Stimulated activated naive CD4-positive, alpha-beta T cell treated with Interleukin-2 at 50 U/mL for 16 hours (primary cell): ENCODE results near the gene LGALS14.
"Not testable (repeated sequence)": the region's sequence is repeated elsewhere in the genome, so short reads cannot be mapped to it uniquely, and the experiment has no call there.

Experiments used
- DNase-seq: peaks from one replicate; lab custom pipeline; 2025; lab: John Stamatoyannopoulos, UW

The LGALS14 gene

DNA sequence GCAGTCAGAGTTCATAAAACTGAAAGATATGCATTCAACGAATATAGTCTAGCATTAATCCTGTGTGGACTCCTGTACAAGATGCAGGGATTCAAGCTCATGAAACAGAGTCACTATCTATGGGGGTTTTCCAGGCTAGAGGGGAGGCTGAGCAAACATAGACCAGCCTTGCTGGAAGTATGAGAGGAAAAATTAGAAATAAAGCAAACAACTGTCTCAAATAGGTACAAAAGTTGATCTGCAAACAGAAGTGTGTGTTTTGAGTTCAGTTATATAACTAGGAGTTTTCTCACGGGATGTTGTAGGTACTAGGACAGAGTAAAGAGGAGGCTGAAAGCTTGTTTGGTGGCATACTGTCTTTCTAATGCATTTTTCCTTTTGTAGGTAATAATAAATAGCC lies 8.5 kb upstream of the LGALS14 start:
- DNase-seq: no peak

DNA sequence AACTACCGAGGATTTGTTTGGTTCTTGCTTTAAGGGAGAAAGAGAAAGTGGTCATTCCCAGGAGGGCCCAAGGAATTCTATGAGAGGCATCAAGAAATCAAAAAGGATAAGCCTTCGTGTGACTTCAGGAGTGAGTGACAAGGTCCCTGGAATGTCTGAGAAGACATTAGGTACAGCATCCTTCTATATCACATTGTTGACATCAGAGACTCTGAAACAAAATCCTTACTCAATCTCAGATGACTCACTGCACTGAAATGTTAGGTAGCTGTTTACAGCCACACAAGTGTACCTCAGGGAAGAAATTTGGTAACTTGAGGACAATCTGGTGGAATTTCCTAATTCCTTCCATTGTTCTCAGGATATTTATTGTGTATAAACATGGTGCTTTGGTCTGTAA lies 7.9 kb upstream of the LGALS14 start:
- no peak for DNase-seq

GRCh38 chr19:39698535-39698934 lies 5.7 kb upstream of the LGALS14 start:
- no peak for DNase-seq

GRCh38 chr19:39701291-39701690 lies 3.0 kb upstream of the LGALS14 start:
- no peak for DNase-seq

GRCh38 chr19:39705578-39706188 lies 1.4 kb downstream of the LGALS14 start:
- DNase-seq: no peak

DNA sequence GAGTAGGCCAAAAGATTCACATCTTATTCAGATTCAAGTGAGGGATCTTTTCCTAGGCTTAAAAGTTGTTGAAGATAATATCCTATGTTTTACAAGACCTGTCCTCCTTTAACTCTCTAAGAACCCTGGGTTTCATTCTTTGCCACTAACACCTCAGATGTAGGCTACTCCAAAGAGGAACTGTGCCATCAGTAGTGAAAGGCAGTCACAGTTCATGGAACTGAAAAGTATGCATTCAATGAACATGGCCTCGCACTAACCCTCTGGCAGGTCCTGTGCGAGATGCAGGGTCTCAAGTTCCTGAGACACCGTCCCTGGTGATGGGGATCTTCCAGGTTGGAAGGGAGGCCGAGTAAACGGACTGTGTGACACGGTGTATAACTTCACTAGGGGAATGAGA lies 4.3 kb downstream of the LGALS14 start:
- DNase-seq: no peak

- no peak for DNase-seq
Measured at GRCh38 chr19:39709026-39709872, 5.0 kb downstream of the LGALS14 start.

DNA sequence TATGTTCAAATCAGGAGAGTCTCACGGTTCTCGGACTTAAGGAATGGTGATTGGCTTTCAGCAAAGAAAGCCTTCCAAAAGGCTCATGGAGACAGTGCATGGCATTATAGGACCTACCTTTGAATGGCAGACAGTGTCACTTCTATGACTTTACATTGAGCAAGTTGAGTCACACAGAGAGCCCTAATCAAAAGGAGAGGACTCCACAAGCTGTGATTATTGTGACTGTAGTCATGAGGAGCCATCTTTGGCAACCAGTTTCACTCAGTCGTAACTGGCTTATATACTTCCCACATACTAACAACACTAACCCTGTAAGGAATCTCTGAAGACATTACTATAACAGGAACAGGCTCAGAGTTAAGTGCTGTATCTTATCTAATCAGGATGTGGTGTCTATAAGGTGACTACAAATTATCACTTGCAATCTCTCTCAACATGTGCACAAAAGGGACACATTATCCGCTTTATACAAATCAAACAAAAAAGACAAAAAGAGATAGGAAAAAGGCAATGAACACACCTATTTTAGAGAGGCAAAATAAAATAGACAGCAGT lies 6.1 kb downstream of the LGALS14 start:
- no peak for DNase-seq

DNA sequence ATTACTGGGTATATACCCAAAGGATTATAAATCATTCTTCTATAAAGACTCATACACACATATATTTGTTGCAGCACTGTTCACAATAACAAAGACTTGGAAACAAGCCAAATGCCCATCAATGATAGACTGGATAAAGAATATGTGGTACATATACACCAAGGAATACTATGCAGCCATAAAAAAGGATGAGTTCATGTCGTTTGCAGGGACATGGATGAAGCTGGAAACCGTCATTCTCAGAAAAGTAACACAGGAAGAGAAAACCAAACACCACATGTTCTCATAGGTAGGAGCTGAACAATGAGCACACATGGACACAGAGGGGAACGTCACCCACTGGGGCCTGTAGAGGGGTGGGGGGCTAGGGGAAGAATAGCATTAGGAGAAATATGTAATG lies 15.9 kb downstream of the LGALS14 start:
- not testable (repeated sequence) for DNase-seq

GRCh38 chr19:39725995-39726394 lies 21.7 kb downstream of the LGALS14 start:
- no peak for DNase-seq

GRCh38 chr19:39727070-39727800 lies 23.0 kb downstream of the LGALS14 start:
- DNase-seq: no peak

GRCh38 chr19:39728040-39728439 lies 23.8 kb downstream of the LGALS14 start:
- no peak for DNase-seq

DNA sequence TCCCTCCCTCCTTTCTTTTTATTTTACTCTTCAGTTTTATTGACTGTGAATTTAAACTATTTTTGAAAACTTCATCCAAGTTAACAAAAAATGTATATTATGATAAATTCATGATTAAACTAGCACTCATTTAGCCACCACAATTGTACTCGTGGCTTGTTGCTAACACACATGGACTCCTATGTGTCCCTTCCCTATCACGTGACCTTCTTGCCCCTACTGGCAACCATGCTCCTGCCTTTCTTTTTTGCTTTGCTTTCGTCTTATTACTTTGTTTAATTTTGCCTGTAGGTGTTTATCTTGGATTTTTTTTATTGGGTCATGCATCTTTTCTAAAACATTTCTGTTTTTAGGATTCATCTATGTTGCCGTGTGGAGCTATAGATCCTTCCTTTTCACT lies 25.3 kb downstream of the LGALS14 start:
- no peak for DNase-seq

DNA sequence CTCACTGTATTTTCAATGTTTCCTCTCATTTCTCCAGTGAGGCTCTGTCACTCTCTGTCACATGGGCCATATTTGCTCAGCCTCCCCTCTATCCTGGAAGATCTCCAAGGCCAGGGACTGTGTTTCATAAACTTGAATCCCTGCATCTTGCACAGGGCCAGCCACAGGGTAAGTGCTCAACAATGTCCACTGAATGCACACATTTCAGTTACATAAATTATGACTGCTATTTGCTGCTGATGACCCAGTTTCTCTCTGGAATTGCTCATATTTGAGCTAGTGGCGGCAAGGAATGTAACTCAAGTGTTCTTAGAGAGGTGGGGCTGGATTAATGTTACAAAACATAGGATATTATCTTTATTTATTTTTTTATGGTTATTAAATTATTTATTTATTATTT lies 27.4 kb downstream of the LGALS14 start:
- DNase-seq: no peak

GRCh38 chr19:39733841-39734240 lies 29.6 kb downstream of the LGALS14 start:
- DNase-seq: no peak

DNA sequence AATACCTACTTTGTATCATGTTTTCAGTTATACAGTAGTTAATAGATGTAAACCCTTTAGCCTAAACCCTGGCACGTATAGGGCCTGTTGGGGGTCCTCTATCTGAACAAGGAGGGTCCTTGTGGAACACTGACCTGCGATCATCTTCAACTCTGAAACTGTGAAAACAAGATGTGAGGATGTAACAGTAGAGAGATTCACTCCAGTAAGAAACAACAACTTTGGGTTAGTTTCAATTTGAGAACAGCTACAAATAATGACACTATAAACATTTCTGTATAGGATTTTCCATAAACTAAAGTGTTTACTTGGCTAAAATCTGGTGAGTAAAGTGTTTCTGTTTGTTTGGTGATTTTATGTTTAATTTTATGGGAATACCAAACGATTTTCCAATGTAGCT lies 31.4 kb downstream of the LGALS14 start:
- DNase-seq: no peak

DNA sequence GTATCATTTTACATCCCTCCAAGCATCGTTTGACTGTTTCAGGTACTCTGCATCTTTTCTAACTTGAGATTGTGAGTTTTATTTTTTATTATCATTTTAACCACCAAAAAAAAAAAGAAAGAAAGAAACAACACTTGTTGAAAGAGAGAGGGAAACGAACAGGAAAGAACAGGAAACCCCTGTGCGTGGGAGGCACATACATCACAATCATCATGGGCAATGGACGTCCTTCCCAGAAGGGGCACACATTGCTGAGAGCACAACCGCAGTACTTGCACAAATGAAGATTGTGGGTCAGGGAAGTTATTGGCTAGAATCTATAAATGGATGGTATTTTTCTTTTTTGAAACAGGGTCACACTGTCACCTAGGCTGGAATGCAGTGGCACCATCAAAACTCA lies 31.8 kb downstream of the LGALS14 start:
- DNase-seq: no peak

GRCh38 chr19:39737351-39737750 lies 33.1 kb downstream of the LGALS14 start:
- no peak for DNase-seq

- DNase-seq: no peak
Measured at GRCh38 chr19:39737891-39738290, 33.6 kb downstream of the LGALS14 start, which contains the start of gene CLC. TSS of gene CLC (minus strand) at chr19:39738029. CDS start at chr19:39737952, 77 bp downstream.

- DNase-seq: no peak
Measured at GRCh38 chr19:39738814-39739213, 34.5 kb downstream of the LGALS14 start.

- DNase-seq: no peak
Measured at GRCh38 chr19:39740395-39740794, 36.1 kb downstream of the LGALS14 start.

DNA sequence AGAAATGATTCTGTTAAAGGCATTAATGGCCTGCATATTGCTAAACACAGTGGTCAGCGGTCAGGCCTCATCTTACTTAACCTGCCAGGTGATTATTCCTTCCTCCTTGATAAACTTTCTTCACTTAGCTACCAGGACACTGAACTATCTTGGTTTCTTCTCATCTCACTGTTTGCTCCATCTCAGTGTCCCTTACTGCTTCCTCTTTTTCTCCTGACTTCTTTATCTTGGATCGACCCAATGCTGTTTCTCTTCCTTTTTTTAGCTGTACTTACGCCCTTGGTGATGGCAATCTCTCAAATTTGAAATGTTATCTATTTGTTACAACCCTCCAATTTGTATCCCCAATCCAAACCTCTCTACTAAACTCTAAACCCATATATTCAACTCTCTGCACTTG lies 41.4 kb downstream of the LGALS14 start:
- DNase-seq: no peak
